Lower leg skin (tissue), 4 donors: ENCODE results near the gene MAEL. TPM values are rescaled to one million over a fixed set of nuclear protein-coding genes. Genes with fewer than 3 reads are reported as not detected.

ENCODE experiments used
- DNase-seq, 2 donors: peaks; one replicate each; pipeline ENCODE4 v3.0.0-alpha.2; 2019; ENCODE audit warnings: low spot score in 2 of 2
- H3K4me3 ChIP-seq: fragments of 200-600 bp; sonication (generic); 2 replicates; pipeline ENCODE4 v1.5.1; 2017; ENCODE audit warnings: mild to moderate bottlenecking, low read depth; ENCODE audit not compliant: poor library complexity, severe bottlenecking
- POLR2A ChIP-seq, 2 donors: fragments of 450-650 bp; IDR thresholded peaks; one replicate each; pipeline ENCODE4 v1.6.1; 2016 to 2017; ENCODE audit warnings: antibody characterized with exemption in 2 of 2, mild to moderate bottlenecking in 1 of 2, moderate library complexity in 1 of 2
- WGBS, 2 donors: methylation state at CpG; one replicate each; pipeline ENCODE4 v1.1.5; 2018; 5-methylcytosine and 5-hydroxymethylcytosine counted together
- intact Hi-C: fragments of 100-400 bp; cut with DNase I; formaldehyde crosslinking; loops from one replicate; pipeline ENCODE4 v1.15.0; 2023; ENCODE audit warnings: low total_unique reads
- total RNA-seq, 4 donors: library from RNA; depleted of rRNA; stranded (reverse); fragments of >200 nt; gene quantifications; one replicate each; pipeline ENCODE4 v1.1.0, GENCODE V29; 2016
- TF ChIP-seq, protein P1 (sequence below), 3 donors: fragments of 450-650 bp; IDR thresholded peaks; one replicate each; pipeline ENCODE4 v1.5.1; 2016; ENCODE audit warnings: antibody characterized with exemption in 3 of 3, mild to moderate bottlenecking in 3 of 3, moderate library complexity in 2 of 3

The MAEL gene
- total RNA-seq, 4 donors from 2014 or later, result 0.10 to 3.6 (median 0.25) TPM; not detected in 1

DNA sequence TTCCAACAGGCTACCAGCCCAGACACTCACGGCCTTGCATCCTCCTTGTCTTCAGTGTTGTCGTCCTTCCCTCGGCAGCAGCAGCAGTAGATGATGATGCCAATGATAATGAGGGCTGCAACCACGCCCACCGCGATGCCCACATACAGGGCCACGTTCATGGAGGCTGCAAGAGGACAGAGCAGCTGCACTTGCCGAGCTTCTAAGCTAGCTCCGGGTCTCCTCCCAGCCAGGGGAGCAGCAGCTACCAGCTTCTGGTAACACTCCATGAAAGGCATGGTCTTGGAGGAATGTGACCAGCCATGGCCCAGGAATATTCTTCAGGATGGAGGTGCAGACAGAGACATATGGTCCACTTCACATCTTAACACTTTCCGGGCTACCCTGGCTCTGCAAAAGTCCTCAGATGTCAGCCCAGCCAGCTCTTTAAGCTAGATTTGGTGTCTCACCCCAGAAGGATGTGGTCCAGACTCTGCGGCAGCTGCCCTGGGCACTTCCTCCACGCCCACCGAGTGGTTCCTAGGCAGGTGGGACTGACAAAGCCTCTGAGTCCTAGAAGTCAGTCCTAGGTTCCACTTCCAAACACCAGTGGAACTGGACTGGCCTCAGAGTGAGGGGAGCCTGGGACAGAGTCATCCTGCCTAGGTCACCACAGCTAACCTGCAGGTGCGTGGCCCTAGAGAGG lies 66.0 kb downstream of the MAEL start:
- intact Hi-C loops, result loop anchor here (10.0 kb wide), 1 partner anchor 140 kb away; no protein-coding TSS in a partner anchor
- TF ChIP-seq, protein P1, sequence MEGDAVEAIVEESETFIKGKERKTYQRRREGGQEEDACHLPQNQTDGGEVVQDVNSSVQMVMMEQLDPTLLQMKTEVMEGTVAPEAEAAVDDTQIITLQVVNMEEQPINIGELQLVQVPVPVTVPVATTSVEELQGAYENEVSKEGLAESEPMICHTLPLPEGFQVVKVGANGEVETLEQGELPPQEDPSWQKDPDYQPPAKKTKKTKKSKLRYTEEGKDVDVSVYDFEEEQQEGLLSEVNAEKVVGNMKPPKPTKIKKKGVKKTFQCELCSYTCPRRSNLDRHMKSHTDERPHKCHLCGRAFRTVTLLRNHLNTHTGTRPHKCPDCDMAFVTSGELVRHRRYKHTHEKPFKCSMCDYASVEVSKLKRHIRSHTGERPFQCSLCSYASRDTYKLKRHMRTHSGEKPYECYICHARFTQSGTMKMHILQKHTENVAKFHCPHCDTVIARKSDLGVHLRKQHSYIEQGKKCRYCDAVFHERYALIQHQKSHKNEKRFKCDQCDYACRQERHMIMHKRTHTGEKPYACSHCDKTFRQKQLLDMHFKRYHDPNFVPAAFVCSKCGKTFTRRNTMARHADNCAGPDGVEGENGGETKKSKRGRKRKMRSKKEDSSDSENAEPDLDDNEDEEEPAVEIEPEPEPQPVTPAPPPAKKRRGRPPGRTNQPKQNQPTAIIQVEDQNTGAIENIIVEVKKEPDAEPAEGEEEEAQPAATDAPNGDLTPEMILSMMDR (IDR thresholded peaks at IDR 0.05), result no peak
- no peak for TF ChIP-seq POLR2A (IDR thresholded peaks at IDR 0.05)
- H3K4me3 ChIP-seq, result no peak overlapping the region
- no peak for DNase-seq
- 74 to 82% methylated on average over 12 to 14 of the region's 14 CpGs for WGBS, 2 donors

GRCh38 chr1:167056529-167057231 lies 67.6 kb downstream of the MAEL start:
- intact Hi-C loops, result loop anchor here (10.0 kb wide), 1 partner anchor 142 kb away; no protein-coding TSS in a partner anchor
- DNase-seq, result no peak
- 51% methylated on average over 10 of the region's 10 CpGs for WGBS, 2 donors
- TF ChIP-seq POLR2A (IDR thresholded peaks at IDR 0.05), result no peak
- TF ChIP-seq, protein P1 (IDR thresholded peaks at IDR 0.05), result no peak
- H3K4me3 ChIP-seq, result no peak overlapping the region

DNA sequence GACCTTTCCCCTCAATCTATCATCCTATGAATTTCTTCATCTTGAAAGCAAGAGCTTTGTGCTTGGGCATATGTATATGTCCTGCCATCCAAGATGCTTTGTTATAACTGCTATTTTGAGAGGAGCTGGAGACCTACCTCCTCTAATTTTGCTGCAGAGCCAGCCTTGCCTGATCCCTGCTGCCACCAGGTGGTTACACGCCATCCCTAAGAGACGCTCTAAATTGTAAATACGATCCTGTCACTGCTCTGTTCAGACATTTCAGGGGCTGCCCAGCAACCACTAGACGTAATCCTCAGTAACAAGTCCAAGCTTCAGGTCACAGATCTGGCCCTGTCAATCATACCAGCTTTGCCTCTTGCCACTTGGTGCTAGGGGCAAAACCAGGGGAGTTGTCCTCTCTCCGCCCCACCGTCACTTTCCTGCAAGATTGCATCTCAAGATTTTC lies 68.2 kb downstream of the MAEL start:
- no peak for DNase-seq
- TF ChIP-seq POLR2A (IDR thresholded peaks at IDR 0.05), result no peak
- TF ChIP-seq, protein P1 (IDR thresholded peaks at IDR 0.05), result no peak
- WGBS, 2 donors, result 40 to 43% methylated on average over 6 of the region's 6 CpGs
- no peak overlapping the region for H3K4me3 ChIP-seq
- intact Hi-C loops, result loop anchor here (10.0 kb wide), 1 partner anchor 142 kb away; no protein-coding TSS in a partner anchor

- no peak overlapping the region for H3K4me3 ChIP-seq
- peak; percentile 57 to 94 for DNase-seq
- 12 to 13% methylated on average over 17 of the region's 17 CpGs for WGBS, 2 donors
- intact Hi-C loops, result loop anchor here (10.0 kb wide), 1 partner anchor 144 kb away; no protein-coding TSS in a partner anchor
- TF ChIP-seq, protein P1 (IDR thresholded peaks at IDR 0.05), result peak in 1 of 3 donors; percentile 60
- no peak for TF ChIP-seq POLR2A (IDR thresholded peaks at IDR 0.05)
Measured at GRCh38 chr1:167059045-167059808, 70.1 kb downstream of the MAEL start.

- WGBS, 2 donors, result 29 to 43% methylated on average over 1 of the region's 1 CpG
- intact Hi-C loops, result loop anchor here (10.0 kb wide), 3 partner anchors 145 to 465 kb away; no protein-coding TSS in a partner anchor
- no peak for DNase-seq
- no peak for TF ChIP-seq POLR2A (IDR thresholded peaks at IDR 0.05)
- TF ChIP-seq, protein P1 (IDR thresholded peaks at IDR 0.05), result no peak
- H3K4me3 ChIP-seq, result no peak overlapping the region
Measured at GRCh38 chr1:167059809-167060107, 70.7 kb downstream of the MAEL start.
